GM12878 (cell line): ENCODE data around the gene DLK1. TPM values are rescaled to one million over a fixed set of nuclear protein-coding genes. Genes with fewer than 3 reads are reported as not detected.

ENCODE experiments used
- ATAC-seq: fragments of 200-7000 bp; cut with Tn5 transposase; 3 replicates; pipeline ENCODE4 v1.9.1; 2020; ENCODE audit warnings: mild to moderate bottlenecking, moderate library complexity
- BruUV-seq: library from RNA; stranded (reverse); fragments of 400-500 nt; replicated peaks from 2 replicates; lab custom pipeline; 2021; lab: Mats Ljungman, UMichigan
- CTCF ChIA-PET: fragments of 300-600 bp; sonication (Branson Sonifier 250); formaldehyde crosslinking; extraction: SDS; loops from one replicate; lab custom pipeline; 2021; ENCODE audit warnings: inconsistent platforms; lab: Yijun Ruan, JAX
- POLR2A ChIA-PET: fragments of 350-600 bp; formaldehyde crosslinking; extraction: SDS; loops from one replicate; lab custom pipeline; 2021; ENCODE audit warnings: inconsistent platforms; lab: Charles Lee
- RAD21 ChIA-PET: fragments of 300-600 bp; sonication (Branson Sonifier 250); formaldehyde crosslinking; loops from one replicate; lab custom pipeline; 2023; ENCODE audit warnings: antibody characterized with exemption; ENCODE audit not compliant: unreplicated experiment; lab: Charles Lee
- SMC1A ChIA-PET: fragments of 300-600 bp; sonication (Branson Sonifier 250); formaldehyde crosslinking; loops from one replicate; lab custom pipeline; 2023; ENCODE audit not compliant: unreplicated experiment, uncharacterized antibody; lab: Charles Lee
- DNase-seq: peaks from one replicate; pipeline ENCODE4 v3.0.0-alpha.2; 2011; ENCODE audit warnings: low read depth, low spot score
- FAIRE-seq: peaks from 3 replicates; lab custom pipeline; 2011; peaks lifted over from hg19 to GRCh38; lab: Jason Lieb, UNC
- H2AFZ ChIP-seq: 2 replicates; pipeline ENCODE4 v1.6.0; 2011; ENCODE audit warnings: low read depth, low read length, control low read depth; ENCODE audit not compliant: control insufficient read depth
- H3K27ac ChIP-seq: 2 replicates; pipeline ENCODE4 v1.5.1; 2011; ENCODE audit warnings: control low read depth; ENCODE audit not compliant: control insufficient read depth, insufficient read depth
- H3K27me3 ChIP-seq, 2 experiments: replicated peaks in 1 of 2; 2 replicates each; pipeline versions ENCODE4 v1.6.0 to v1.6.1; 2011; ENCODE audit warnings: low read length in 1 of 2; ENCODE audit not compliant: control insufficient read depth in 2 of 2, insufficient read depth in 2 of 2
- H3K36me3 ChIP-seq, 2 experiments: 2 replicates each; pipeline ENCODE4 v1.5.1; 2011; ENCODE audit warnings: low read length in 1 of 2; ENCODE audit not compliant: control insufficient read depth in 2 of 2, insufficient read depth in 2 of 2
- H3K4me1 ChIP-seq: 2 replicates; pipeline ENCODE4 v1.6.1; 2011; ENCODE audit warnings: mild to moderate bottlenecking, low read length, moderate library complexity, mixed read lengths; ENCODE audit not compliant: control insufficient read depth, insufficient read depth
- H3K4me2 ChIP-seq: 2 replicates; pipeline ENCODE4 v1.6.0; 2011; ENCODE audit warnings: control low read depth; ENCODE audit not compliant: control insufficient read depth, insufficient read depth
- H3K4me3 ChIP-seq: fragments of 200-600 bp; sonication (generic); 2 replicates; pipeline ENCODE4 v1.5.1; 2016
- H3K79me2 ChIP-seq: 2 replicates; pipeline ENCODE4 v1.6.0; 2011; ENCODE audit warnings: low read length; ENCODE audit not compliant: control insufficient read depth, insufficient read depth
- H3K9ac ChIP-seq: 2 replicates; pipeline ENCODE4 v1.8.0; 2011; ENCODE audit warnings: low read length, control low read depth, mixed read lengths; ENCODE audit not compliant: control insufficient read depth, insufficient read depth
- H3K9me3 ChIP-seq: replicated peaks from 3 replicates; pipeline ENCODE4 v1.5.1; 2011; ENCODE audit warnings: mild to moderate bottlenecking, low read length; ENCODE audit not compliant: control insufficient read depth, insufficient read depth
- H4K20me1 ChIP-seq: 2 replicates; pipeline ENCODE4 v1.6.0; 2011; ENCODE audit not compliant: control insufficient read depth, insufficient read depth
- CREB1 ChIP-seq: IDR thresholded peaks from 2 replicates; pipeline ENCODE4 v1.6.1; 2012; ENCODE audit warnings: low read depth, mild to moderate bottlenecking, inconsistent platforms
- DPF2 ChIP-seq: fragments of 450-650 bp; IDR thresholded peaks from 2 replicates; pipeline ENCODE4 v1.6.1; 2017; ENCODE audit warnings: mild to moderate bottlenecking
- EED ChIP-seq: sonication (generic); IDR thresholded peaks from 2 replicates; pipeline ENCODE4 v1.6.1; 2016; ENCODE audit warnings: antibody characterized with exemption, low read depth
- FOXM1 ChIP-seq: IDR thresholded peaks from 2 replicates; pipeline ENCODE4 v1.6.1; 2012; ENCODE audit warnings: low read depth, mild to moderate bottlenecking, inconsistent platforms, low read length, moderate library complexity
- HDAC6 ChIP-seq: fragments of 200-600 bp; sonication (generic); IDR thresholded peaks from one replicate; pipeline ENCODE4 v1.8.0; 2017; ENCODE audit warnings: antibody characterized with exemption; ENCODE audit not compliant: unreplicated experiment
- IKZF1 ChIP-seq: fragments of 450-650 bp; conservative IDR thresholded peaks from 2 replicates; pipeline ENCODE4 v1.6.1; 2017; ENCODE audit warnings: antibody characterized with exemption, mild to moderate bottlenecking
- POLR2AphosphoS2 ChIP-seq: IDR thresholded peaks from 2 replicates; pipeline ENCODE4 v1.6.1; 2011; ENCODE audit warnings: low read depth, mild to moderate bottlenecking, low read length, improper control_type of control experiment, moderate library complexity
- RAD21 ChIP-seq: IDR thresholded peaks from 2 replicates; pipeline ENCODE4 v1.6.1; 2011; ENCODE audit warnings: mild to moderate bottlenecking, low read depth, low read length, moderate library complexity; ENCODE audit not compliant: insufficient read depth
- RELA ChIP-seq: fragments of 450-650 bp; IDR thresholded peaks from 2 replicates; pipeline ENCODE4 v1.8.0; 2014; ENCODE audit warnings: borderline replicate concordance; ENCODE audit not compliant: partially characterized antibody
- SIX5 ChIP-seq: IDR thresholded peaks from 2 replicates; pipeline ENCODE4 v1.6.1; 2011; ENCODE audit warnings: mild to moderate bottlenecking, low read depth, low read length, moderate library complexity; ENCODE audit not compliant: severe bottlenecking
- SP1 ChIP-seq: IDR thresholded peaks from one replicate; pipeline ENCODE4 v1.6.1; 2011; ENCODE audit warnings: low read depth, low read length
- STAT1 ChIP-seq: fragments of 450-650 bp; conservative IDR thresholded peaks from 2 replicates; pipeline ENCODE4 v1.6.1; 2014; ENCODE audit warnings: antibody characterized with exemption, mild to moderate bottlenecking
- TCF7 ChIP-seq: IDR thresholded peaks from 2 replicates; pipeline ENCODE4 v1.6.1; 2014; ENCODE audit warnings: antibody characterized with exemption, borderline replicate concordance
- ZNF207 ChIP-seq: fragments of 450-650 bp; IDR thresholded peaks from 2 replicates; pipeline ENCODE4 v1.6.1; 2014; ENCODE audit warnings: antibody characterized with exemption, mild to moderate bottlenecking, borderline replicate concordance
- ZNF217 ChIP-seq: fragments of 450-650 bp; IDR thresholded peaks from 2 replicates; pipeline ENCODE4 v1.6.1; 2017; ENCODE audit warnings: antibody characterized with exemption, mild to moderate bottlenecking
- ZSCAN29 ChIP-seq: fragments of 450-650 bp; IDR thresholded peaks from 2 replicates; pipeline ENCODE4 v1.6.1; 2017; ENCODE audit warnings: mild to moderate bottlenecking, moderate library complexity
- WGBS: methylation state at CpG from one replicate; pipeline ENCODE4 v1.1.6; 2016; ENCODE audit warnings: low lambda C conversion rate; ENCODE audit not compliant: insufficient replicate concordance, insufficient coverage; ENCODE audit errors: missing lambda C conversion rate; 5-methylcytosine and 5-hydroxymethylcytosine counted together
- in situ Hi-C: fragments of 300-500 bp; cut with MboI; formaldehyde crosslinking; loops from 9 replicates; pipeline ENCODE4 v1.14.3; 2018; ENCODE audit warnings: mixed read lengths
- intact Hi-C: fragments of 100-400 bp; cut with micrococcal nuclease; formaldehyde crosslinking; loops from one replicate; pipeline ENCODE4 v1.14.2; 2022; ENCODE audit not compliant: unreplicated experiment
- polyA plus RNA-seq, 11 experiments: library from polyadenylated mRNA; depleted of rRNA in 4 of 11; unstranded in 6 of 11; stranded (reverse) in 5 of 11; fragments of >200 nt; fragmentation: Nextera tagmentation in 4 of 11; fragmentation: Illumina TruSeq in 1 of 11; extraction: Ambion mirVana in 4 of 11; extraction: Trizol in 1 of 11; gene quantifications; 1 replicate in 1 of 11; 2 replicates in 10 of 11; pipeline versions ENCODE4 v1.2.1 to v1.2.3, GENCODE V29; 2011 to 2016; ENCODE audit warnings: inconsistent platforms in 2 of 11, missing spikeins in 2 of 11, low read depth in 1 of 11
- total RNA-seq, 4 experiments: library from RNA; depleted of rRNA in 3 of 4; stranded (reverse); fragments of >200 nt in 3 of 4; fragmentation: Illumina TruSeq in 1 of 4; extraction: Trizol in 1 of 4; gene quantifications; 2 replicates each; pipeline versions ENCODE4 v1.2.1 to v1.2.3, GENCODE V29; 2013 to 2021
- TF ChIP-seq, protein P1 (sequence below): fragments of 450-650 bp; IDR thresholded peaks from 2 replicates; pipeline ENCODE4 v1.6.1; 2017; ENCODE audit warnings: mild to moderate bottlenecking, moderate library complexity
- TF ChIP-seq, protein P2 (sequence below): fragments of 450-650 bp; IDR thresholded peaks from 2 replicates; pipeline ENCODE4 v1.6.1; 2017; ENCODE audit warnings: antibody characterized with exemption, mild to moderate bottlenecking, moderate library complexity

DLK1 gene
- total and polyA plus RNA-seq, 10 of the 15 experiments (the other 5 are each of a cell fraction or from before 2014, with no cell fraction given), result 0.87 TPM; not detected in 9

DNA sequence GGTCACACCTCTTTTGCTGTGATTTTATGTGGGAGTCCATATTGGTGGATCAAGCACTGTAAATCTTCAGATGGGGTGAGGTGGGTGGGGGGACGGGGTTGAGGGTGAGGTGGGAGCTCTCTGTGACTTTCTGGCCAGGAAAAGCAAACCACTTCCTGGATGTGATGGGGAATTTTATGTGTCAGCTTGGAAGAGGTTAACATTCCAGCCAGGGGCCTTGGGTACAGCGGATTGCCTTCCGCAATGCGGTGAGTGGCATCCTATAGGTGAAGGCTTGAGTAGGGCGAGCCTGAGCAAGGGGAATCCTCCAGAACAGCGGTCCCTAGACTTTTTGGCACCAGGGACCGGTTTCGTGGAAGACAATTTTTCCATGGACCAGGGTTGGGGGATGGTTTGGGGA lies 36.2 kb downstream of the DLK1 start:
- CTCF ChIA-PET, result no interaction called here
- Histone ChIP-seq H3K4me3 (no peak overlapping the region), H3K4me1 (no peaks in the 10 kb centered on the region), H3K9me3 (no peaks in the 10 kb centered on the region), H3K9ac (no peak overlapping the region), H4K20me1 (no peaks in the 10 kb centered on the region), H3K36me3 (no peaks in the 10 kb centered on the region), H2AFZ (no peak overlapping the region), H3K79me2 (no peaks in the 10 kb centered on the region), H3K27ac (no peak overlapping the region), H3K4me2 (no peak overlapping the region), H3K27me3 (no peaks in the 10 kb centered on the region; a peak in 1 of 4 replicates)
- in situ Hi-C loops (no loop called here), intact Hi-C loops (no loop called here)
- 34% methylated on average over 8 of the region's 8 CpGs for WGBS
- FAIRE-seq (no peak), ATAC-seq (no peak), DNase-seq (no peak)
- SMC1A ChIA-PET, result no interaction called here
- RAD21 ChIA-PET, result no interaction called here
- POLR2A ChIA-PET, result no interaction called here
- BruUV-seq, result no TSS peak
- TF ChIP-seq RELA (no peak), DPF2 (no peak), SIX5 (no peak), IKZF1 (no peak), SP1 (no peak), CREB1 (no peak), TCF7 (no peak), RAD21 (no peak), POLR2AphosphoS2 (no peak), ZNF207 (no peak), STAT1 (no peak), ZNF217 (no peak), FOXM1 (no peak), EED (no peak), ZSCAN29 (no peak), HDAC6 (no peak)
- TF ChIP-seq, protein P1, sequence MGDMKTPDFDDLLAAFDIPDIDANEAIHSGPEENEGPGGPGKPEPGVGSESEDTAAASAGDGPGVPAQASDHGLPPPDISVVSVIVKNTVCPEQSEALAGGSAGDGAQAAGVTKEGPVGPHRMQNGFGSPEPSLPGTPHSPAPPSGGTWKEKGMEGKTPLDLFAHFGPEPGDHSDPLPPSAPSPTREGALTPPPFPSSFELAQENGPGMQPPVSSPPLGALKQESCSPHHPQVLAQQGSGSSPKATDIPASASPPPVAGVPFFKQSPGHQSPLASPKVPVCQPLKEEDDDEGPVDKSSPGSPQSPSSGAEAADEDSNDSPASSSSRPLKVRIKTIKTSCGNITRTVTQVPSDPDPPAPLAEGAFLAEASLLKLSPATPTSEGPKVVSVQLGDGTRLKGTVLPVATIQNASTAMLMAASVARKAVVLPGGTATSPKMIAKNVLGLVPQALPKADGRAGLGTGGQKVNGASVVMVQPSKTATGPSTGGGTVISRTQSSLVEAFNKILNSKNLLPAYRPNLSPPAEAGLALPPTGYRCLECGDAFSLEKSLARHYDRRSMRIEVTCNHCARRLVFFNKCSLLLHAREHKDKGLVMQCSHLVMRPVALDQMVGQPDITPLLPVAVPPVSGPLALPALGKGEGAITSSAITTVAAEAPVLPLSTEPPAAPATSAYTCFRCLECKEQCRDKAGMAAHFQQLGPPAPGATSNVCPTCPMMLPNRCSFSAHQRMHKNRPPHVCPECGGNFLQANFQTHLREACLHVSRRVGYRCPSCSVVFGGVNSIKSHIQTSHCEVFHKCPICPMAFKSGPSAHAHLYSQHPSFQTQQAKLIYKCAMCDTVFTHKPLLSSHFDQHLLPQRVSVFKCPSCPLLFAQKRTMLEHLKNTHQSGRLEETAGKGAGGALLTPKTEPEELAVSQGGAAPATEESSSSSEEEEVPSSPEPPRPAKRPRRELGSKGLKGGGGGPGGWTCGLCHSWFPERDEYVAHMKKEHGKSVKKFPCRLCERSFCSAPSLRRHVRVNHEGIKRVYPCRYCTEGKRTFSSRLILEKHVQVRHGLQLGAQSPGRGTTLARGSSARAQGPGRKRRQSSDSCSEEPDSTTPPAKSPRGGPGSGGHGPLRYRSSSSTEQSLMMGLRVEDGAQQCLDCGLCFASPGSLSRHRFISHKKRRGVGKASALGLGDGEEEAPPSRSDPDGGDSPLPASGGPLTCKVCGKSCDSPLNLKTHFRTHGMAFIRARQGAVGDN, result no peak
- TF ChIP-seq, protein P2, sequence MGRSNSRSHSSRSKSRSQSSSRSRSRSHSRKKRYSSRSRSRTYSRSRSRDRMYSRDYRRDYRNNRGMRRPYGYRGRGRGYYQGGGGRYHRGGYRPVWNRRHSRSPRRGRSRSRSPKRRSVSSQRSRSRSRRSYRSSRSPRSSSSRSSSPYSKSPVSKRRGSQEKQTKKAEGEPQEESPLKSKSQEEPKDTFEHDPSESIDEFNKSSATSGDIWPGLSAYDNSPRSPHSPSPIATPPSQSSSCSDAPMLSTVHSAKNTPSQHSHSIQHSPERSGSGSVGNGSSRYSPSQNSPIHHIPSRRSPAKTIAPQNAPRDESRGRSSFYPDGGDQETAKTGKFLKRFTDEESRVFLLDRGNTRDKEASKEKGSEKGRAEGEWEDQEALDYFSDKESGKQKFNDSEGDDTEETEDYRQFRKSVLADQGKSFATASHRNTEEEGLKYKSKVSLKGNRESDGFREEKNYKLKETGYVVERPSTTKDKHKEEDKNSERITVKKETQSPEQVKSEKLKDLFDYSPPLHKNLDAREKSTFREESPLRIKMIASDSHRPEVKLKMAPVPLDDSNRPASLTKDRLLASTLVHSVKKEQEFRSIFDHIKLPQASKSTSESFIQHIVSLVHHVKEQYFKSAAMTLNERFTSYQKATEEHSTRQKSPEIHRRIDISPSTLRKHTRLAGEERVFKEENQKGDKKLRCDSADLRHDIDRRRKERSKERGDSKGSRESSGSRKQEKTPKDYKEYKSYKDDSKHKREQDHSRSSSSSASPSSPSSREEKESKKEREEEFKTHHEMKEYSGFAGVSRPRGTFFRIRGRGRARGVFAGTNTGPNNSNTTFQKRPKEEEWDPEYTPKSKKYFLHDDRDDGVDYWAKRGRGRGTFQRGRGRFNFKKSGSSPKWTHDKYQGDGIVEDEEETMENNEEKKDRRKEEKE, result no peak
